ENCODE data around the gene ST6GAL1. TPM values are rescaled to one million over a fixed set of nuclear protein-coding genes. Genes with fewer than 3 reads are reported as not detected.

Gene ST6GAL1
- total and polyA plus RNA-seq, 2 of the 4 experiments (the other 2 are of a cell fraction): 1.4 to 2.9 TPM

- in situ Hi-C loops (cut with MboI; ENCODE audit: low sequenced_read_pairs): no loop called here
- Histone ChIP-seq H3K56ac (ENCODE audit: extremely low read depth, insufficient read depth, low read length) (no peak overlapping the region), H4K91ac (ENCODE audit: insufficient read depth, low read depth, low read length) (no peak overlapping the region), H3K27ac (ENCODE audit: insufficient read depth, low read length) (no peak overlapping the region), H4K20me1 (ENCODE audit: insufficient read depth, low read length) (no peaks in the 10 kb centered on the region), H2BK20ac (ENCODE audit: low read depth, low read length) (no peak overlapping the region), H2BK120ac (ENCODE audit: low read depth, low read length) (no peak overlapping the region), H3K36me3 (ENCODE audit: control insufficient read depth, insufficient read depth, low read length) (no peaks in the 10 kb centered on the region), H3K79me1 (ENCODE audit: low read depth in 1 of 2, low read length in 2 of 2) (no peaks in the 10 kb centered on the region), H3K9ac (ENCODE audit: low read depth, low read length) (no peak overlapping the region), H2AFZ (replicated peaks; ENCODE audit: low read length, poor library complexity) (no peak overlapping the region), H3K23ac (ENCODE audit: low read depth, low read length) (no peak overlapping the region), H2BK5ac (ENCODE audit: low read depth, low read length, poor library complexity, severe bottlenecking) (no peak overlapping the region), H2AK5ac (ENCODE audit: low read depth, low read length) (no peak overlapping the region), H4K5ac (ENCODE audit: low read depth, low read length) (no peak overlapping the region), H2AK9ac (replicated peaks; ENCODE audit: low read depth, low read length, poor library complexity) (no peak overlapping the region), H3K18ac (ENCODE audit: low read depth, low read length) (no peak overlapping the region), H3K4me1 (ENCODE audit: control insufficient read depth, insufficient read depth, low read length) (no peaks in the 10 kb centered on the region), H3K9me1 (ENCODE audit: insufficient read depth, low read length) (no peaks in the 10 kb centered on the region), H3K4ac (ENCODE audit: low read depth, low read length) (no peak overlapping the region), H3K4me2 (ENCODE audit: low read depth, low read length) (no peak overlapping the region), H3K14ac (replicated peaks; ENCODE audit: low read depth, low read length) (no peak overlapping the region), H3K27me3 (ENCODE audit: control insufficient read depth, insufficient read depth, low read length) (no peaks in the 10 kb centered on the region; the same call in 1 of the 2 replicates), H3K9me3 (ENCODE audit: control insufficient read depth, insufficient read depth, low read length) (no peaks in the 10 kb centered on the region), H2BK15ac (ENCODE audit: low read depth, low read length) (no peak overlapping the region), H3K4me3 (ENCODE audit: insufficient read depth, low read depth, low read length) (no peak overlapping the region), H4K8ac (ENCODE audit: low read depth in 2 of 2, low read length in 2 of 2) (no peak overlapping the region)
- ChIA-PET POLR2A (ENCODE audit: unreplicated experiment) (no interaction called here), CTCF (interaction anchor here (0.6 kb wide), 1 partner anchor 24 kb away, joined by 3 read pairs; no protein-coding TSS in a partner anchor)
- no peak for ATAC-seq (ENCODE audit: low read depth)
- TF ChIP-seq CHD1 (IDR thresholded peaks at IDR 0.05; ENCODE audit: low read depth, low read length): no peak
- no peak for TF ChIP-seq FOS (IDR thresholded peaks at IDR 0.05; ENCODE audit: low read depth, low read length)
- no peak for TF ChIP-seq RCOR1 (IDR thresholded peaks at IDR 0.05; ENCODE audit: insufficient replicate concordance, low read length)
- TF ChIP-seq BHLHE40 (IDR thresholded peaks at IDR 0.05; ENCODE audit: low read depth, low read length): no peak
- TF ChIP-seq SMC3 (IDR thresholded peaks at IDR 0.05; ENCODE audit: low read depth, low read length): no peak
- TF ChIP-seq MXI1 (IDR thresholded peaks at IDR 0.05; ENCODE audit: borderline replicate concordance, low read depth, low read length): no peak
- no peak for TF ChIP-seq MAZ (IDR thresholded peaks at IDR 0.05; ENCODE audit: borderline replicate concordance, low read depth, low read length)
- TF ChIP-seq CEBPB (IDR thresholded peaks at IDR 0.05; ENCODE audit: low read depth, low read length): no peak
- TF ChIP-seq, protein P1, sequence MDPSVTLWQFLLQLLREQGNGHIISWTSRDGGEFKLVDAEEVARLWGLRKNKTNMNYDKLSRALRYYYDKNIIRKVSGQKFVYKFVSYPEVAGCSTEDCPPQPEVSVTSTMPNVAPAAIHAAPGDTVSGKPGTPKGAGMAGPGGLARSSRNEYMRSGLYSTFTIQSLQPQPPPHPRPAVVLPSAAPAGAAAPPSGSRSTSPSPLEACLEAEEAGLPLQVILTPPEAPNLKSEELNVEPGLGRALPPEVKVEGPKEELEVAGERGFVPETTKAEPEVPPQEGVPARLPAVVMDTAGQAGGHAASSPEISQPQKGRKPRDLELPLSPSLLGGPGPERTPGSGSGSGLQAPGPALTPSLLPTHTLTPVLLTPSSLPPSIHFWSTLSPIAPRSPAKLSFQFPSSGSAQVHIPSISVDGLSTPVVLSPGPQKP (IDR thresholded peaks at IDR 0.05; ENCODE audit: borderline replicate concordance, low read depth, low read length): no peak
- TF ChIP-seq MAFK (IDR thresholded peaks at IDR 0.05; ENCODE audit: low read depth, low read length): no peak
- TF ChIP-seq RAD21 (IDR thresholded peaks at IDR 0.05; ENCODE audit: low read length): no peak
- TF ChIP-seq RFX5 (IDR thresholded peaks at IDR 0.05; ENCODE audit: low read depth, low read length): no peak
- no peak for TF ChIP-seq CTCF (conservative IDR thresholded peaks at IDR 0.05; ENCODE audit: low read depth, low read length)
- no TSS peak for BruUV-seq (replicated peaks)
- intact Hi-C loops (cut with micrococcal nuclease): no loop called here
- WGBS, 2 experiments (ENCODE audit: extremely low coverage in 2 of 2, insufficient read length in 1 of 2): no CpG with 5 or more reads among the region's 9 CpGs
- dilution Hi-C loops (cut with HindIII; ENCODE audit: low sequenced_read_pairs, unreplicated experiment): no loop called here
- DNase-seq: no peak
These were observed 95.5 kb downstream of the ST6GAL1 start for GRCh38 chr3:187025656-187026316.
